Caco-2 (cell line): ENCODE measurements around the gene CAGE1. TPM values are rescaled to one million over a fixed set of nuclear protein-coding genes. Genes with fewer than 3 reads are reported as not detected.

ENCODE experiments used
- BruUV-seq: library from RNA; stranded (reverse); fragments of 400-500 nt; replicated peaks from 2 replicates; lab custom pipeline; 2021; lab: Mats Ljungman, UMichigan
- CTCF ChIA-PET: fragments of 300-600 bp; sonication (Branson Sonifier 250); formaldehyde crosslinking; loops from one replicate; lab custom pipeline; 2022; ENCODE audit warnings: antibody characterized with exemption; lab: Charles Lee
- POLR2A ChIA-PET: fragments of 300-600 bp; sonication (Branson Sonifier 250); formaldehyde crosslinking; loops from one replicate; lab custom pipeline; 2022; ENCODE audit warnings: antibody characterized with exemption; lab: Charles Lee
- DNase-seq, 2 experiments: peaks; one replicate each; pipeline versions ENCODE4 v3.0.0 to v3.0.0-alpha.2; 2020 to 2022
- H3K27me3 ChIP-seq: replicated peaks from 2 replicates; pipeline ENCODE4 v1.6.0; 2011; ENCODE audit warnings: low read length; ENCODE audit not compliant: control insufficient read depth, insufficient read depth
- H3K36me3 ChIP-seq: 2 replicates; pipeline ENCODE4 v1.5.1; 2011; ENCODE audit warnings: low read length; ENCODE audit not compliant: control insufficient read depth, insufficient read depth
- H3K4me1 ChIP-seq: fragments of 250-450 bp; sonication (Bioruptor Pico); 2 replicates; pipeline ENCODE4 v1.5.1; 2020; ENCODE audit warnings: mild to moderate bottlenecking
- H3K4me3 ChIP-seq: 2 replicates; pipeline ENCODE4 v1.5.1; 2011; ENCODE audit warnings: low read depth, mild to moderate bottlenecking, control low read depth, low read length
- H3K9me3 ChIP-seq: fragments of 250-450 bp; sonication (Bioruptor Pico); 2 replicates; pipeline ENCODE4 v1.5.1; 2020; ENCODE audit warnings: mild to moderate bottlenecking, moderate library complexity
- H3K27ac Mint-ChIP-seq: one replicate; pipeline ENCODE4 v1.8.0; 2022; ENCODE audit warnings: mixed read lengths; ENCODE audit not compliant: unreplicated experiment
- H3K27me3 Mint-ChIP-seq: one replicate; pipeline ENCODE4 v1.8.0; 2022; ENCODE audit warnings: mixed read lengths; ENCODE audit not compliant: insufficient read depth, unreplicated experiment
- H3K36me3 Mint-ChIP-seq: one replicate; pipeline ENCODE4 v1.8.0; 2022; ENCODE audit warnings: mild to moderate bottlenecking, mixed read lengths; ENCODE audit not compliant: insufficient read depth, unreplicated experiment
- H3K4me1 Mint-ChIP-seq: one replicate; pipeline ENCODE4 v1.8.0; 2022; ENCODE audit warnings: low read depth, mixed read lengths; ENCODE audit not compliant: unreplicated experiment
- H3K4me3 Mint-ChIP-seq: one replicate; pipeline ENCODE4 v1.8.0; 2022; ENCODE audit warnings: mild to moderate bottlenecking, moderate library complexity, mixed read lengths; ENCODE audit not compliant: unreplicated experiment
- H3K9me3 Mint-ChIP-seq: one replicate; pipeline ENCODE4 v1.8.0; 2022; ENCODE audit warnings: mixed read lengths; ENCODE audit not compliant: unreplicated experiment
- CTCF ChIP-seq, 2 experiments: fragments of 200-600 bp in 1 of 2; IDR thresholded peaks; 1 replicate in 1 of 2; 2 replicates in 1 of 2; pipeline versions ENCODE4 v1.5.1 to v1.8.0; 2011 to 2022; ENCODE audit warnings: antibody characterized with exemption in 1 of 2, control low read depth in 1 of 2, inconsistent platforms in 1 of 2, low read depth in 1 of 2, low read length in 1 of 2, mild to moderate bottlenecking in 1 of 2, moderate library complexity in 1 of 2; ENCODE audit not compliant: insufficient read depth in 1 of 2, severe bottlenecking in 1 of 2, unreplicated experiment in 1 of 2
- intact Hi-C: fragments of 100-400 bp; cut with micrococcal nuclease; formaldehyde crosslinking; loops from one replicate; pipeline ENCODE4 v1.10.0; 2022; ENCODE audit not compliant: unreplicated experiment
- total RNA-seq: library from RNA; stranded (reverse); gene quantifications from 2 replicates; pipeline ENCODE4 v1.2.3, GENCODE V29; 2022

The CAGE1 gene
- total RNA-seq, 1 experiment from 2014 or later = 0.59 TPM

- Histone ChIP-seq H3K4me1 (peaks cover 3% of the 10 kb centered on the region; the same call in 1 of the 2 replicates), H3K27me3 (no peaks in the 10 kb centered on the region), H3K36me3 (no peaks in the 10 kb centered on the region), H3K4me3 (no peak overlapping the region), H3K9me3 (no peaks in the 10 kb centered on the region)
- ChIA-PET POLR2A (no interaction called here), CTCF (interaction anchor here (0.6 kb wide), 1 partner anchor 132 kb away, joined by 3 read pairs; no protein-coding TSS in a partner anchor)
- Mint-ChIP-seq H3K4me3 (no peak overlapping the region), H3K36me3 (no peaks in the 10 kb centered on the region), H3K9me3 (peaks cover 8% of the 10 kb centered on the region), H3K4me1 (peaks cover 5% of the 10 kb centered on the region), H3K27me3 (no peaks in the 10 kb centered on the region), H3K27ac (no peak overlapping the region)
- DNase-seq = no peak
- TF ChIP-seq CTCF (IDR thresholded peaks at IDR 0.05; ENCODE audit: insufficient read depth in 1 of 2, low read depth in 1 of 2, low read length in 1 of 2, severe bottlenecking in 1 of 2, unreplicated experiment in 1 of 2) = no peak
- no TSS peak for BruUV-seq
- intact Hi-C loops = no loop called here
These were observed 45.1 kb upstream of the CAGE1 start for GRCh38 chr6:7434672-7435071.

- Mint-ChIP-seq H3K4me3 (no peak overlapping the region), H3K4me1 (no peaks in the 10 kb centered on the region)
These were observed 43.6 kb upstream of the CAGE1 start for GRCh38 chr6:7433121-7433617.

GRCh38 chr6:7432391-7433120 lies 43.0 kb upstream of the CAGE1 start:
- TF ChIP-seq CTCF (IDR thresholded peaks at IDR 0.05; ENCODE audit: insufficient read depth in 1 of 2, low read depth in 1 of 2, low read length in 1 of 2, severe bottlenecking in 1 of 2, unreplicated experiment in 1 of 2) = no peak
- CTCF ChIA-PET = no interaction called here
- no peak for DNase-seq
- POLR2A ChIA-PET = no interaction called here
- no peak overlapping the region for H3K4me3 Mint-ChIP-seq
- no peaks in the 10 kb centered on the region for H3K36me3 ChIP-seq
- H3K27me3 Mint-ChIP-seq = no peaks in the 10 kb centered on the region
- H3K4me3 ChIP-seq = no peak overlapping the region
- no peaks in the 10 kb centered on the region; the same call in 1 of the 2 replicates for H3K4me1 ChIP-seq
- H3K4me1 Mint-ChIP-seq = no peaks in the 10 kb centered on the region
- no peaks in the 10 kb centered on the region for H3K36me3 Mint-ChIP-seq
- H3K27ac Mint-ChIP-seq = no peak overlapping the region
- H3K27me3 ChIP-seq = no peaks in the 10 kb centered on the region
- BruUV-seq = no TSS peak
- H3K9me3 ChIP-seq = no peaks in the 10 kb centered on the region
- H3K9me3 Mint-ChIP-seq = peaks cover 8% of the 10 kb centered on the region
- intact Hi-C loops = no loop called here

More at GRCh38 chr6:7433121-7433617, 43.6 kb upstream of the CAGE1 start:
- no peaks in the 10 kb centered on the region for H3K9me3 ChIP-seq
- ChIA-PET POLR2A (no interaction called here), CTCF (no interaction called here)
- no peaks in the 10 kb centered on the region for H3K27me3 ChIP-seq
- TF ChIP-seq CTCF (IDR thresholded peaks at IDR 0.05; ENCODE audit: insufficient read depth in 1 of 2, low read depth in 1 of 2, low read length in 1 of 2, severe bottlenecking in 1 of 2, unreplicated experiment in 1 of 2) = no peak
- Mint-ChIP-seq H3K27me3 (no peaks in the 10 kb centered on the region), H3K9me3 (peaks cover 8% of the 10 kb centered on the region), H3K36me3 (no peaks in the 10 kb centered on the region), H3K27ac (no peak overlapping the region)
- H3K4me3 ChIP-seq = no peak overlapping the region
- DNase-seq = no peak
- H3K4me1 ChIP-seq = no peaks in the 10 kb centered on the region; the same call in 1 of the 2 replicates
- intact Hi-C loops = no loop called here
- no peaks in the 10 kb centered on the region for H3K36me3 ChIP-seq
- BruUV-seq = no TSS peak
